ENCODE results near the gene ERCC8.
A peak's percentile ranks its signal among the peaks of the same experiment; 100 is the strongest.

The ERCC8 gene

DNA sequence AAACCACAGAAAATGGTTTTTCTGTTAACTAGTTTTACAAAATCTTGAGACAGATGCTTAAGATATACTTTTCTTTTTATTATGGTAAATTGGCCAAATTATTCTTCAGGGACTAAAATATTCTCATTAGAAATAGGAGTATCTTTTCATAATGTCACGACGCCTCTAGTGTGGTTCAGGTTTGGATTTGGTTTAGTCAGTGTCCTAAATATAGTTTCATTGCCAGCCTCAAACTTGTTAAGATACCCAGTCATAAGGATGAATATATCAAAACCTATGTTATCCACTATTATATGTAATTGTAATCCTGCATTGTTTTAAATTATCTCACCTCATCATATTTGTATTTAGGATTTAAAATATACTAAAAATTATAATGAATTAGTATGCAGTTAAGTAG, 13.8 kb upstream of the ERCC8 start:
- Mint-ChIP-seq H3K4me1 (peaks cover 4 to 14% of the 10 kb centered on the region in 2 donors), H3K36me3 (peaks cover 3 to 11% of the 10 kb centered on the region in 2 donors), H3K4me3 (no peak overlapping the region), H3K27ac (no peak overlapping the region), H3K27me3 (no peaks in the 10 kb centered on the region), H3K9me3 (peaks cover 3 to 6% of the 10 kb centered on the region in 2 donors)
- DNase-seq (no peak), ATAC-seq (replicated peaks) (no peak)

DNA sequence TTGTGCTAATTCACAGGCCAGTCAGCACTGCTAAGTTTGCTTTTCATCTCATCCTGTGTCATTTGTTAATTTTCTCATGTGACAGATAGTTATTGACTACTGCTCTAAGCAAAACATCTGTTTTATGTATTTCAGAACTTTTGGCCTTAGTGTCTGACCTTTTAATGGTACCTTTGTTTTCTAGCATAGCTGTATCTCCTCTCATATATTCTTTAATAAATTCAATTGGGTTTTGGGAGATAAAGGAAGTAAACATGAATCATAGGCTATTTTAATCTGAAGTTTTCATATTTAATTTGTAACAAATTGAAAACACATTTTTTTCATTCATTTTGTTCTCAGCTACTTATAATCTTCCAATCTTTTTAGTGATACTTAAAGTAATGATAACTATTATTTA, 13.2 kb upstream of the ERCC8 start:
- peaks cover 3 to 6% of the 10 kb centered on the region in 2 donors for H3K9me3 Mint-ChIP-seq
- DNase-seq = no peak
- no peaks in the 10 kb centered on the region for H3K27me3 Mint-ChIP-seq
- ATAC-seq (replicated peaks) = no peak
- peaks cover 2 to 14% of the 10 kb centered on the region in 2 donors for H3K4me1 Mint-ChIP-seq
- no peak overlapping the region for H3K27ac Mint-ChIP-seq
- peaks cover 3 to 11% of the 10 kb centered on the region in 2 donors for H3K36me3 Mint-ChIP-seq
- H3K4me3 Mint-ChIP-seq = no peak overlapping the region

DNA sequence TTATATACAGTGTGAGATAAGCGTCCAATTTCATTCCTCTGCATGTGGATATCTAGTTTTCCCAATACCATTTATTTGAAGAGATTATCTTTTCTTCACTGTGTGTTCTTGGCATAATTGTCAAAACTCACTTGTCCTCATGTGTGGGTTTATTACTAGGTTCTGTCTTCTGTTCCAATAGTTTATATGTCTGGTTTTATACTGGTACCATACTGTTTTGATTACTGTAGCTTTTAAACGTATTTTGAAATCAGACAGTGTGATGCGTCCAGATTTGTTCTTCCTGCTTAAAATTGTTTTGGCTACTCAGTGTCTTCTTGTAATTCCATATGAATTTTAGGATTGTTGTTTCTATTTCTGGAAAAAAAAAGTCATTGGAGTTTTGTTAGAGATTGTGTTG, 10.4 kb upstream of the ERCC8 start:
- peaks cover 3 to 6% of the 10 kb centered on the region in 2 donors for H3K9me3 Mint-ChIP-seq
- no peak overlapping the region for H3K27ac Mint-ChIP-seq
- no peak for ATAC-seq (replicated peaks)
- DNase-seq = no peak
- no peak overlapping the region for H3K4me3 Mint-ChIP-seq
- peaks cover 4 to 14% of the 10 kb centered on the region in 2 donors for H3K4me1 Mint-ChIP-seq
- peaks cover 3 to 19% of the 10 kb centered on the region in 2 donors for H3K36me3 Mint-ChIP-seq
- no peaks in the 10 kb centered on the region for H3K27me3 Mint-ChIP-seq

DNA sequence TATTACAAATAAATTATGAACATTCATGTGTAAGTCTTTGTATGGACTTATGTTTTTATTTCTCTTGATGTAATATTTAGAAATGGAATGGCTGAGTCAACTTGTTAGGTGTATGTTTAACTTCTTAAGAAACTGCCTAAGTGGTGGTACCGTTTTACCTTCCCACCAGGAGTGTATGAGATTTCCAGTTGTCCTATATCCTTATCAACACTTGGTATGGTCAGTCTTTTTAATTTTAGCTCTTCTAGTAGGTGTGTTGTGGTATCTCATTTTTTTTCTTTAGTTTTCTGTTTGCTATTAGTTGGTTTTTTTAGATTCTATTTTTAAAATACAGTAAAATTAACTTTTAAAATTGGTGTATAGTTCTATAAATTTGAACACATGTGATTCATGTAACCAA, 3.9 kb upstream of the ERCC8 start:
- Mint-ChIP-seq H3K4me1 (peaks cover 8 to 11% of the 10 kb centered on the region in 2 donors), H3K9me3 (no peaks in the 10 kb centered on the region), H3K27me3 (no peaks in the 10 kb centered on the region), H3K4me3 (no peak overlapping the region), H3K27ac (no peak overlapping the region), H3K36me3 (peaks cover 0 to 13% of the 10 kb centered on the region in 2 donors)
- DNase-seq = no peak
- no peak for ATAC-seq (replicated peaks)

DNA sequence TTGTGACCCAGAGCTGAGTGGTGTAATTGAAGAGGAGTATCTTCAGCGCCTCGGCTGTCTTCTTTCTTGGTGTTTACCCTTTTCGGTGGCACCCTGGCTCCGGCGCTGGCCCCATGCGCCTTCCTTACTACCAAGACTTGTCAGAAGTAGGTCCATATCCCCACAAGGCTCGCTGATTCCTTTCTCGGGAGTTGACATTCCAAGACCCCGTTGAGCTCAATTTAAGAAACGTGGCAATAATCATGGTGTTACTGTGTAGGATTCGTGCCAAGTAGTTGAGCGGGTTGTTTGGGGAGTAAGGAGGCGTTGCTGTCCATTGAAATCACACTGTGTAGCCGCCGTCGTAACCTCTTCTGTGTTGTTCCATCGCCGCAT, 930 bp upstream of the ERCC8 start:
- Mint-ChIP-seq H3K36me3 (peaks cover 2 to 9% of the 10 kb centered on the region in 2 donors), H3K27ac (no peak overlapping the region), H3K27me3 (no peaks in the 10 kb centered on the region), H3K4me1 (peaks cover 11% of the 10 kb centered on the region in 2 donors), H3K4me3 (no peak overlapping the region), H3K9me3 (no peaks in the 10 kb centered on the region)
- DNase-seq (no peak), ATAC-seq (replicated peaks) (peak; percentile 29)

DNA sequence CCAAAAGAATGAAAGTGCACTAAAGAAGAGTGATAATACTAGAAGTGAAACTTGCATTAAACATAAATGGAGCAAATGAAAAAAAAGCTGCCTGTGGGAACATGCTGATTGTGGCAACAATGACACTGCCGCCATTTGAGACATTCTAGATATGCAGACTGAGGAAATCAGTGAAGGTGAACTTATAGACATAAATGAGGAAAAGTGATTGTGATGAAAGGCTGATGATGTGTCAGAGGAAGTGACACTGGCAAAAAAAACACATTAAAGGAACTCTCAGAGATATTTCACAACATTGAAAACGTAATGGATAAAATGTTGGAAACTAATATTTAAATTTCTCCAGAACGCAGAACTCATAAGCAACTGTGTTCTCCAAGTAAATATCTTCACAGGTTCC, 1.2 kb downstream of the ERCC8 start:
- H3K9me3 Mint-ChIP-seq = no peaks in the 10 kb centered on the region

DNA sequence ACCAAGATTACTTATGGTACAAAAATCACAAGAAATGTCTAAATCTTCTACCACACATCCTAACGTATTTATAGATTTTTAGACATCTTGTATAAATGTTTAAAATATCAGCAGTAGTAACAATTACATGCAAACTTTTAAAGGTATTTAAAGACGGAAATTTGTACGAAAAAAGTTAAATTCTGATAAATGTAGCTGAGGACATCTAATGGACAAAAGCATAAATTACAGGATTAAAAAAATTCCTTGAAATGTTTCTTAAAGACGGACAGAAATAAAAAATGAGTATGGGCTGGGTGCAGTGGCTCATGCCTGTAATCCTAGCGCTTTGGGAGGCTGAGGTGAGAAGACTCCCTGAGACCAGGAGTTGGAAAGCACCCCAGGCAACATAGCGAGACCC, 15.8 kb downstream of the ERCC8 start:
- H3K27ac Mint-ChIP-seq = no peak overlapping the region
- H3K4me1 Mint-ChIP-seq = peaks cover 0 to 6% of the 10 kb centered on the region in 2 donors
- no peaks in the 10 kb centered on the region for H3K27me3 Mint-ChIP-seq
- H3K36me3 Mint-ChIP-seq = peaks cover 8 to 18% of the 10 kb centered on the region in 2 donors
- no peak for DNase-seq
- H3K4me3 Mint-ChIP-seq = no peak overlapping the region
- no peak for ATAC-seq (replicated peaks)
- no peaks in the 10 kb centered on the region for H3K9me3 Mint-ChIP-seq

More for the DNA sequence above, 1.2 kb downstream of the ERCC8 start:
- H3K27ac Mint-ChIP-seq = peak overlapping the region; percentile 57
- DNase-seq (no peak), ATAC-seq (replicated peaks) (no peak)
- no peak overlapping the region for H3K4me3 Mint-ChIP-seq
- peaks cover 5 to 6% of the 10 kb centered on the region in 2 donors for H3K4me1 Mint-ChIP-seq
- H3K27me3 Mint-ChIP-seq = no peaks in the 10 kb centered on the region
- H3K36me3 Mint-ChIP-seq = peaks cover 2 to 9% of the 10 kb centered on the region in 2 donors

DNA sequence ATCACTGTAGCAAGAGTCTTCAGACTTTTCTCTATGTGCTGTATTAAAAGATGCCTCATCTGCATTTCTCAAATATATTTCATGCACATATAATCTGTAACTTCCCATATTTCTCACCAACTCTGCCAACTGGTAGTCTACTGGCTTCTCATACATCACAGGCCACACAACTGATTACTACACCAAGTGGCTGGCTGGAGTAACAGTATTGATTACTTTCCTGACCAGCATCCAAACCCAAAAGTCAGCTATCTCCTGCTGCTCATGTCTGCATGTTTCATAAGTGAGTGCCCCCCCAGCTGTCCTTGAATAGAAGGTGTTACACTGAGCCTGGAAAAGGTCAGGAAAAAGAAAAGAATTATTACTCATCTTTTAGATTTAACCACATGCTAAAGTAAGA, 17.4 kb downstream of the ERCC8 start:
- peaks cover 10 to 28% of the 10 kb centered on the region in 2 donors for H3K36me3 Mint-ChIP-seq
- ATAC-seq (replicated peaks) = no peak
- peaks cover 0 to 6% of the 10 kb centered on the region in 2 donors for H3K4me1 Mint-ChIP-seq
- H3K27ac Mint-ChIP-seq = no peak overlapping the region
- no peaks in the 10 kb centered on the region for H3K27me3 Mint-ChIP-seq
- H3K4me3 Mint-ChIP-seq = no peak overlapping the region
- no peaks in the 10 kb centered on the region for H3K9me3 Mint-ChIP-seq
- DNase-seq = no peak

DNA sequence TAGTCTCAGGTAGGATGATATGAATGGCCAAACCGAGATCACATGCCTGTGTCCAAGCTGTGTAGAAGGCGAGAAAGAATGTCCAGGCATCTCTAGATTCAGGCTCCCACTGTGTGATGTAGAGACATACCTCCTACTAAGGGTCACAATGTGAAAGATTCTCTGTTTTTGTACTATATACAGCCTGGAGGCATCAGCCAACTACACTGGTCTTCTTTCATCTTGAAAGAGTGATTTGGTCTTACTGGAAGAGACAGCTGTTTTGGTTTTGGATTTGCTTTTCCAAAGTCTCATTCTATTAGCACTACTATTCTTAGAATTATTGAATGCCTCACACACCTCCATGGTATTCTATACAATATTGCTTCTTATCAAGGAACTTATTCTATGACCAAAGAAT, 26.4 kb downstream of the ERCC8 start:
- H3K4me3 Mint-ChIP-seq = no peak overlapping the region
- DNase-seq = no peak
- H3K27ac Mint-ChIP-seq = no peak overlapping the region
- no peaks in the 10 kb centered on the region for H3K4me1 Mint-ChIP-seq
- H3K9me3 Mint-ChIP-seq = peaks cover 0 to 3% of the 10 kb centered on the region in 2 donors
- ATAC-seq (replicated peaks) = no peak
- no peaks in the 10 kb centered on the region for H3K27me3 Mint-ChIP-seq
- H3K36me3 Mint-ChIP-seq = peaks cover 40 to 54% of the 10 kb centered on the region in 2 donors

DNA sequence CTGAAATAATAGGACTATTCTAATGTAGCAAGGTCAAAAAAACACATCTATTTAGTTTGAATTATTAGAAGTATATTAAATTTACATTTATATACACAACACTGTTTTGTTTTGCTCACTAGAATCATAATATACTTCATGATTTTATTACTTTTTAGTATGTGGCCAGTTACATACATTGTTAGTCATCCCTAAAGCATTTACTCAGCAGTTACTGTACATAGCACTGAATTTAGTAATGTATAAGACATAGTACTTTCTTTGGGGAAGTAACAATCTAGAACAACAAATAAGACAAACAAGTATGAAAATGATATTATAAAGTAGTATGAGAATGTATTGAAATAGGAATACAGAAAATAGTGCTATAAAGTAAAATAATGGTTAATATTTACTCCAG, 28.2 kb downstream of the ERCC8 start:
- no peak for ATAC-seq (replicated peaks)
- H3K36me3 Mint-ChIP-seq = peaks cover 39 to 53% of the 10 kb centered on the region in 2 donors
- no peaks in the 10 kb centered on the region for H3K4me1 Mint-ChIP-seq
- peaks cover 0 to 6% of the 10 kb centered on the region in 2 donors for H3K9me3 Mint-ChIP-seq
- H3K4me3 Mint-ChIP-seq = no peak overlapping the region
- no peak overlapping the region for H3K27ac Mint-ChIP-seq
- DNase-seq = no peak
- H3K27me3 Mint-ChIP-seq = no peaks in the 10 kb centered on the region

DNA sequence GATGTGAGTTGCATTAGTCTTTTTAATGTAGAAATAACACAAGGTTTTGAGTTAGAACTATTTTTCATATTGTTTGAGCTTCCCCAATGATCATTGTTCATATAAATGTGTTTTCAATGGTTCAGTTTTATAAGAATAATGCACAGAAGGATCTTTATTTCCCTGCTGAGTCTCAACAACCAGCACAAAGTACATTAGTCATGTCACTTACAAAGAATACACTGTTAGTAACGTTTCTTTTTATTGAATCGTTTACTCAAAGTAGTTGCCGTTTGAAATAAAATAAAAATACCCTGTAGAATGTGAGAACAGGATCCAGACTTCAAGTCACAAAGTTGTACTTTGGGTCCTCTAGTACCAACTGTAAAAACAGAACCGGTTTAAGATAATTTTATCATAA, 41.5 kb downstream of the ERCC8 start:
- ATAC-seq (replicated peaks) = no peak
- Mint-ChIP-seq H3K4me3 (no peak overlapping the region), H3K9me3 (no peaks in the 10 kb centered on the region), H3K36me3 (peaks cover 16 to 25% of the 10 kb centered on the region in 2 donors), H3K4me1 (no peaks in the 10 kb centered on the region), H3K27me3 (no peaks in the 10 kb centered on the region), H3K27ac (no peak overlapping the region)
- DNase-seq = no peak

DNA sequence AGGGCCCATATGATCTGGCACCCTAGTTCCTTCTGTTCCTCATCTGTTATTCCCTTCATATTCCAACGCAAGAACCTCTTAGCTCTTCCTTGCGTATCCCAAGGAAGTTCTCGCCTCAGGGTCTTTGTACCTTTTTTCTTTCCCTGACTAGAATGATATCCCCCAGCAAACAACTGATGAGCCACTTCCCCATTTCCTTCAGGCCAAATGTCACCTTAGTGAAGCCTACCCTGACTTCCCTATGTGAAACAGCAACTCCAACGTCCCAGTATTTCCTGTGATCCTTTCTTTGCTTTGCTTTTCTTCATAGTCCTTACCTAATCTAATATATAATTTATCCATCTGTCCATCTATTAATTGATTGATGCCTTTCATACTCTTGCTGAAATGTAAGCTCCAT, 47.9 kb downstream of the ERCC8 start:
- H3K27me3 Mint-ChIP-seq = no peaks in the 10 kb centered on the region
- ATAC-seq (replicated peaks) = no peak
- peaks cover 40 to 56% of the 10 kb centered on the region in 2 donors for H3K36me3 Mint-ChIP-seq
- no peak for DNase-seq
- peaks cover 0 to 2% of the 10 kb centered on the region in 2 donors for H3K4me1 Mint-ChIP-seq
- no peak overlapping the region for H3K4me3 Mint-ChIP-seq
- no peak overlapping the region for H3K27ac Mint-ChIP-seq
- H3K9me3 Mint-ChIP-seq = peaks cover 0 to 5% of the 10 kb centered on the region in 2 donors

DNA sequence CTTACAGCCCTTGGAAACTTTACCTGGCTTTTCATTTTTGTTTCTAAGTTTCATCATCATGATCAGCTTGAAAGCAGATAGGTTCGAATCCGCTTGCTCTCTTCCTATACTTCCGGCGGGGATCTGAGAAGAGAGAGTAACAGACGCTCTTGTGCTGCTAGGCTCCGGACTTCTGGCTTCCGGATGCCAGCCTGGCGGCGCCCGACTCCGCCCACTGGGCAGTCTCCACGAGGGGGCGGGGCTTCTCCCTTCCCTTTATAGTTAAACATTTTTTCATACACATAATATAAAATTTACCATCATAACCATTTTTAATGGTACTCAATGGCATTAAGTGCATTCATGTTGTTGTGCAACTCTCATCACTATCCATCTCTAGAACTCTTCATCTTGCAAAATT, 51.3 kb downstream of the ERCC8 start:
- H3K9me3 Mint-ChIP-seq = peaks cover 0 to 5% of the 10 kb centered on the region in 2 donors
- H3K4me3 Mint-ChIP-seq = no peak overlapping the region
- DNase-seq = no peak
- peaks cover 33 to 52% of the 10 kb centered on the region in 2 donors for H3K36me3 Mint-ChIP-seq
- no peaks in the 10 kb centered on the region for H3K27me3 Mint-ChIP-seq
- no peak overlapping the region for H3K27ac Mint-ChIP-seq
- ATAC-seq (replicated peaks) = no peak
- H3K4me1 Mint-ChIP-seq = peaks cover 5 to 22% of the 10 kb centered on the region in 2 donors

DNA sequence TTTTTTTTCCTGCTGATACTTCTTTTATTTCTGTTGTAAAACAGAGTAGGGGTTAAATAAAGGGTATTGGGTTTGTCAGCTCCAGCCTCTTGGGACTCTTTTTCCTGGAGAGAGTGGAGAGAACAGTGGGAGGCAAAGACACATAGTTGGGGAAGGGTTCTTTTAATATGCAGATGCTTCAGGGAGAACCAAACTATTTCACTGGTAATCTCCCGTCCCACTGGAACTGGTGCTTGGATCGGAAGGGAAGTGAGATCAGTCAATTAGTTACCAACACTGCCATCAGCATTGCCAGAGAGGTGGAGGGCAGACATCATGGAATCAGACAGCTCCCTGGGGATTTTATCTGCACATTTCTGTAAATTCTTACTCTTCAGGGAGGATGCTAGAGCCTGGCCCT, 53.2 kb downstream of the ERCC8 start:
- no peak for ATAC-seq (replicated peaks)
- peaks cover 8 to 26% of the 10 kb centered on the region in 2 donors for H3K4me1 Mint-ChIP-seq

DNA sequence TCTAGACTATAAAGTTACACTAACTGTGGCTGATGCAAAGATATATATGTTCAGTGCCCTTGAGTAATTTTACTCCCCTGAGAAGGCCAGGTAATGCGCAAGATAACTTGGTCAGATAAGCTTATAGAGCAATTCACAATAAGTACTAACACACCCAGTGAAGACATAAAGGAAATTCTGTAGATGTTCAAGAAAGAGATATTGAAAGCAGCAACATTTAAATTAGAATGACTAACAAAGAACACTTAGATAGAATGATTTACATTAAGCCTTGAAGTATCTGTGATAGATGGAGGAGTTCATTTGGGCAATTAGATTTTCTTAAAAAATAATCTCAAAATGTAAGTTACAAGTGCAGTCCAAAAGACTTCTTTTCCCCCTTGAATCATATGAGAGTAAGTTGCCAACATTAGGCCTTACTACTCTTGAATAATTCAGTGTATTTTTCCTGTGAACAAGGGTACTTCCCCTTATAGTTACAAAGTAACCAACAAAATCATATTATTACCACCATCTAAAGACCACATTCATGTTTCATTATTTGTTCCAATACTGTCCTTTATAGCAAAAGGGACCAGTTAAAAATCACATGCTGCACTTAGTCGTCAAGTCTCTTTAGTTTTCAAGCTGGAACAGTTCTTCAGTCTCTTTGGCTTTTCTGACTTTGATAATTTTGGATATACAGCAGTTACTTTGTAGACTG, 56.4 kb downstream of the ERCC8 start:
- no peaks in the 10 kb centered on the region for H3K27me3 Mint-ChIP-seq
- H3K4me1 Mint-ChIP-seq = peaks cover 8 to 26% of the 10 kb centered on the region in 2 donors
- peaks cover 14 to 38% of the 10 kb centered on the region in 2 donors for H3K36me3 Mint-ChIP-seq
- ATAC-seq (replicated peaks) (peak; percentile 96 to 97), DNase-seq (no peak)
- H3K27ac Mint-ChIP-seq = peak overlapping the region; percentile 60
- H3K9me3 Mint-ChIP-seq = peaks cover 0 to 5% of the 10 kb centered on the region in 2 donors
- peak overlapping the region in 1 of 2 donors; percentile 43 for H3K4me3 Mint-ChIP-seq

More for the DNA sequence above, 53.2 kb downstream of the ERCC8 start:
- peaks cover 0 to 5% of the 10 kb centered on the region in 2 donors for H3K9me3 Mint-ChIP-seq
- H3K36me3 Mint-ChIP-seq = peaks cover 32 to 50% of the 10 kb centered on the region in 2 donors
- H3K27ac Mint-ChIP-seq = no peak overlapping the region
- H3K4me3 Mint-ChIP-seq = no peak overlapping the region
- no peak for DNase-seq
- no peaks in the 10 kb centered on the region for H3K27me3 Mint-ChIP-seq
